ENCODE data around the gene PPP4R4.

- no peak for TF ChIP-seq POLR2A (IDR thresholded peaks at IDR 0.05)
- TF ChIP-seq, protein P1, sequence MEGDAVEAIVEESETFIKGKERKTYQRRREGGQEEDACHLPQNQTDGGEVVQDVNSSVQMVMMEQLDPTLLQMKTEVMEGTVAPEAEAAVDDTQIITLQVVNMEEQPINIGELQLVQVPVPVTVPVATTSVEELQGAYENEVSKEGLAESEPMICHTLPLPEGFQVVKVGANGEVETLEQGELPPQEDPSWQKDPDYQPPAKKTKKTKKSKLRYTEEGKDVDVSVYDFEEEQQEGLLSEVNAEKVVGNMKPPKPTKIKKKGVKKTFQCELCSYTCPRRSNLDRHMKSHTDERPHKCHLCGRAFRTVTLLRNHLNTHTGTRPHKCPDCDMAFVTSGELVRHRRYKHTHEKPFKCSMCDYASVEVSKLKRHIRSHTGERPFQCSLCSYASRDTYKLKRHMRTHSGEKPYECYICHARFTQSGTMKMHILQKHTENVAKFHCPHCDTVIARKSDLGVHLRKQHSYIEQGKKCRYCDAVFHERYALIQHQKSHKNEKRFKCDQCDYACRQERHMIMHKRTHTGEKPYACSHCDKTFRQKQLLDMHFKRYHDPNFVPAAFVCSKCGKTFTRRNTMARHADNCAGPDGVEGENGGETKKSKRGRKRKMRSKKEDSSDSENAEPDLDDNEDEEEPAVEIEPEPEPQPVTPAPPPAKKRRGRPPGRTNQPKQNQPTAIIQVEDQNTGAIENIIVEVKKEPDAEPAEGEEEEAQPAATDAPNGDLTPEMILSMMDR (IDR thresholded peaks at IDR 0.05), result no peak
Observed at GRCh38 chr14:94213021-94213420, 38.9 kb downstream of the PPP4R4 start.
